ENCODE measurements around the gene DAAM1.

Gene DAAM1

GRCh38 chr14:59150990-59151389 is 37.5 kb upstream of the DAAM1 start:
- ChIA-PET CTCF (interaction anchor here (1.5 kb wide), 1 partner anchor 17 kb away, joined by 3 read pairs; no protein-coding TSS in a partner anchor), POLR2A (no interaction called here)
- no peak for TF ChIP-seq CTCF (IDR thresholded peaks at IDR 0.05; ENCODE audit: insufficient read depth, low read length, missing control alignments)
- DNase-seq (ENCODE audit: low read depth, low spot score), result no peak
- no peak overlapping the region for H3K4me3 ChIP-seq (ENCODE audit: low read depth, low read length)

GRCh38 chr14:59154373-59154772 is 34.1 kb upstream of the DAAM1 start:
- ChIA-PET POLR2A (no interaction called here), CTCF (interaction anchor here (1.4 kb wide), 1 partner anchor 290 kb away, joined by 4 read pairs; no protein-coding TSS in a partner anchor)
- no peak overlapping the region for H3K4me3 ChIP-seq (ENCODE audit: low read depth, low read length)
- TF ChIP-seq CTCF (IDR thresholded peaks at IDR 0.05; ENCODE audit: insufficient read depth, low read length, missing control alignments), result no peak
- DNase-seq (ENCODE audit: low read depth, low spot score), result no peak

- ChIA-PET CTCF (no interaction called here), POLR2A (no interaction called here)
- no peak for DNase-seq (ENCODE audit: low read depth, low spot score)
- TF ChIP-seq CTCF (IDR thresholded peaks at IDR 0.05; ENCODE audit: insufficient read depth, low read length, missing control alignments), result no peak
- H3K4me3 ChIP-seq (ENCODE audit: low read depth, low read length), result no peak overlapping the region
Measured at GRCh38 chr14:59155886-59156285, 32.6 kb upstream of the DAAM1 start.

- no peak for DNase-seq (ENCODE audit: low read depth, low spot score)
- no peak for TF ChIP-seq CTCF (IDR thresholded peaks at IDR 0.05; ENCODE audit: insufficient read depth, low read length, missing control alignments)
- H3K4me3 ChIP-seq (ENCODE audit: low read depth, low read length), result no peak overlapping the region
- POLR2A ChIA-PET, result no interaction called here
- CTCF ChIA-PET, result no interaction called here
Measured at GRCh38 chr14:59159169-59159568, 29.3 kb upstream of the DAAM1 start.

GRCh38 chr14:59160506-59160905 is 28.0 kb upstream of the DAAM1 start:
- no peak for TF ChIP-seq CTCF (IDR thresholded peaks at IDR 0.05; ENCODE audit: insufficient read depth, low read length, missing control alignments)
- no peak overlapping the region for H3K4me3 ChIP-seq (ENCODE audit: low read depth, low read length)
- ChIA-PET CTCF (interaction anchor here (1.9 kb wide), 1 partner anchor 36 kb away, joined by 7 read pairs; no protein-coding TSS in a partner anchor), POLR2A (no interaction called here)
- DNase-seq (ENCODE audit: low read depth, low spot score), result no peak

- peak; percentile 16 for DNase-seq (ENCODE audit: low read depth, low spot score)
- no peak overlapping the region; the same call in 1 of the 2 replicates for H3K4me3 ChIP-seq (ENCODE audit: low read depth, low read length)
- ChIA-PET CTCF (interaction anchor here (1.9 kb wide), 1 partner anchor 37 kb away, joined by 7 read pairs; no protein-coding TSS in a partner anchor), POLR2A (no interaction called here)
- TF ChIP-seq CTCF (IDR thresholded peaks at IDR 0.05; ENCODE audit: insufficient read depth, low read length, missing control alignments), result no peak
Measured at GRCh38 chr14:59161561-59162175, 26.8 kb upstream of the DAAM1 start.
